Sigmoid colon (tissue), 7 donors: ENCODE data around the gene CCL1. TPM values are rescaled to one million over a fixed set of nuclear protein-coding genes. Genes with fewer than 3 reads are reported as not detected.

ENCODE experiments used
- DNase-seq: peaks from one replicate; pipeline ENCODE4 v3.0.0-alpha.2; 2019
- H3K27ac ChIP-seq, 4 donors: fragments of 200-600 bp; sonication (generic); one replicate each; pipeline ENCODE4 v1.5.1; 2016 to 2019; ENCODE audit warnings: mild to moderate bottlenecking in 1 of 4
- H3K27me3 ChIP-seq, 3 donors: fragments of 200-600 bp; sonication (generic); one replicate each; pipeline ENCODE4 v1.5.1; 2019; ENCODE audit warnings: mild to moderate bottlenecking in 1 of 3
- H3K36me3 ChIP-seq, 4 donors: fragments of 200-600 bp; sonication (generic); one replicate each; pipeline ENCODE4 v1.5.1; 2016 to 2019
- H3K4me1 ChIP-seq, 4 donors: fragments of 200-600 bp; sonication (generic); one replicate each; pipeline ENCODE4 v1.5.1; 2017 to 2019
- H3K4me3 ChIP-seq, 4 donors: fragments of 200-600 bp; sonication (generic); one replicate each; pipeline ENCODE4 v1.5.1; 2017 to 2019; ENCODE audit warnings: mild to moderate bottlenecking in 2 of 4, moderate library complexity in 1 of 4
- H3K9me3 ChIP-seq, 4 donors: fragments of 200-600 bp in 3 of 4; sonication (generic) in 3 of 4; one replicate each; pipeline versions ENCODE4 v1.5.1 to v1.6.1; 2013 to 2019
- CTCF ChIP-seq, 4 experiments: fragments of 450-650 bp in 3 of 4; fragments of 200-600 bp in 1 of 4; IDR thresholded peaks; one replicate each; pipeline ENCODE4 v1.5.1; 2016 to 2019; ENCODE audit warnings: antibody characterized with exemption in 4 of 4, mild to moderate bottlenecking in 3 of 4, moderate library complexity in 2 of 4
- EP300 ChIP-seq, 4 donors: sonication (generic); formaldehyde crosslinking; IDR thresholded peaks; one replicate each; pipeline ENCODE4 v1.6.1; 2017; ENCODE audit warnings: antibody characterized with exemption in 4 of 4
- POLR2A ChIP-seq, 2 donors: fragments of 450-650 bp; IDR thresholded peaks; one replicate each; pipeline ENCODE4 v1.6.1; 2016; ENCODE audit warnings: antibody characterized with exemption in 2 of 2, mild to moderate bottlenecking in 2 of 2, moderate library complexity in 2 of 2
- POLR2AphosphoS5 ChIP-seq, 4 donors: sonication (generic); formaldehyde crosslinking; IDR thresholded peaks; one replicate each; pipeline ENCODE4 v1.6.1; 2017; ENCODE audit warnings: antibody characterized with exemption in 4 of 4
- whole genome bisulfite sequencing, 2 donors: extraction: QIAGEN DNeasy Blood & Tissue Kit; methylation state at CpG; one replicate each; pipeline ENCODE4 v1.1.7; 2013; 5-methylcytosine and 5-hydroxymethylcytosine counted together
- intact Hi-C: fragments of 100-400 bp; cut with DNase I; formaldehyde crosslinking; loops from one replicate; pipeline ENCODE4 v1.15.1; 2023
- polyA plus RNA-seq, 3 donors: library from polyadenylated mRNA; stranded (reverse); fragments of 200-250 nt; gene quantifications; one replicate each; pipeline ENCODE4 v1.2.3, GENCODE V29; 2013
- total RNA-seq, 4 donors: library from RNA; depleted of rRNA; stranded (reverse); fragments of >200 nt; gene quantifications; one replicate each; pipeline ENCODE4 v1.1.0, GENCODE V29; 2016
- donor health status: healthy with polysubstance abuse.
- donor health status: Bipolar disorder and iron deficiency.
- donor health status: healthy.

CCL1 gene
- total and polyA plus RNA-seq, 7 donors, result not detected

- H3K4me1 ChIP-seq, result no peaks in the 10 kb centered on the region
- no peaks in the 10 kb centered on the region for H3K9me3 ChIP-seq
- TF ChIP-seq CTCF (IDR thresholded peaks at IDR 0.05), result no peak
- TF ChIP-seq POLR2A (IDR thresholded peaks at IDR 0.05), result no peak
- no peak for TF ChIP-seq EP300 (IDR thresholded peaks at IDR 0.05)
- H3K4me3 ChIP-seq, result no peak overlapping the region
- H3K27me3 ChIP-seq, result peaks cover 0 to 7% (median 0%) of the 10 kb centered on the region in 3 donors
- WGBS, 2 donors, result 69 to 73% methylated on average over 11 of the region's 11 CpGs
- intact Hi-C loops, result loop anchor here (1.0 kb wide), 1 partner anchor 160 kb away; no protein-coding TSS in a partner anchor
- no peak overlapping the region for H3K27ac ChIP-seq
- no peak for DNase-seq
- no peaks in the 10 kb centered on the region for H3K36me3 ChIP-seq
Observed at GRCh38 chr17:34360601-34361270, 2.3 kb downstream of the CCL1 start.

GRCh38 chr17:34358631-34359030, 4.4 kb downstream of the CCL1 start:
- no peaks in the 10 kb centered on the region for H3K36me3 ChIP-seq
- no peak overlapping the region for H3K4me3 ChIP-seq
- 93 to 97% methylated on average over 3 of the region's 3 CpGs for WGBS, 2 donors
- no peak for TF ChIP-seq CTCF (IDR thresholded peaks at IDR 0.05)
- no peak for TF ChIP-seq EP300 (IDR thresholded peaks at IDR 0.05)
- no peak for TF ChIP-seq POLR2A (IDR thresholded peaks at IDR 0.05)
- H3K27me3 ChIP-seq, result peaks cover 0 to 3% (median 0%) of the 10 kb centered on the region in 3 donors
- no peaks in the 10 kb centered on the region for H3K4me1 ChIP-seq
- intact Hi-C loops, result loop anchor here (10.0 kb wide), 1 partner anchor 74 kb away; the partner anchor contains the start of gene CCL11
- no peaks in the 10 kb centered on the region for H3K9me3 ChIP-seq
- no peak overlapping the region for H3K27ac ChIP-seq
- no peak for DNase-seq

GRCh38 chr17:34357398-34357797, 5.6 kb downstream of the CCL1 start:
- H3K27me3 ChIP-seq, result no peaks in the 10 kb centered on the region
- no peaks in the 10 kb centered on the region for H3K4me1 ChIP-seq
- H3K4me3 ChIP-seq, result no peak overlapping the region
- no peaks in the 10 kb centered on the region for H3K9me3 ChIP-seq
- no peaks in the 10 kb centered on the region for H3K36me3 ChIP-seq
- intact Hi-C loops, result loop anchor here (10.0 kb wide), 1 partner anchor 73 kb away; the partner anchor contains the start of gene CCL11
- TF ChIP-seq EP300 (IDR thresholded peaks at IDR 0.05) (no peak), CTCF (IDR thresholded peaks at IDR 0.05) (no peak), POLR2A (IDR thresholded peaks at IDR 0.05) (no peak), POLR2AphosphoS5 (IDR thresholded peaks at IDR 0.05) (no peak)
- no peak for DNase-seq
- WGBS, 2 donors, result 44 to 77% methylated on average over 2 of the region's 2 CpGs
- H3K27ac ChIP-seq, result no peak overlapping the region

GRCh38 chr17:34356194-34356593, 6.8 kb downstream of the CCL1 start, which contains the start of gene CCL13:
TSS of gene CCL13 (plus strand) at chr17:34356480. CDS start at chr17:34356527, 47 bp downstream.
- intact Hi-C loops, result loop anchor here (10.0 kb wide), 1 partner anchor 71 kb away; the partner anchor contains the start of gene CCL11
- Histone ChIP-seq H3K27me3 (no peaks in the 10 kb centered on the region), H3K9me3 (no peaks in the 10 kb centered on the region), H3K27ac (no peak within 1 kb of the TSS), H3K36me3 (no peaks in the 10 kb centered on the region), H3K4me1 (no peaks in the 10 kb centered on the region), H3K4me3 (no peak within 1 kb of the TSS)
- no peak for TF ChIP-seq EP300 (IDR thresholded peaks at IDR 0.05)
- TF ChIP-seq POLR2AphosphoS5 (IDR thresholded peaks at IDR 0.05), result no peak
- TF ChIP-seq CTCF (IDR thresholded peaks at IDR 0.05), result no peak
- no peak for TF ChIP-seq POLR2A (IDR thresholded peaks at IDR 0.05)
- DNase-seq, result no peak
- 85 to 92% methylated on average over 5 of the region's 5 CpGs for WGBS, 2 donors
